ENCODE data around the gene RAB11B.
"Not testable (repeated sequence)": the region's sequence is repeated elsewhere in the genome, so short reads cannot be mapped to it uniquely, and the experiment has no call there.

Gene RAB11B

GRCh38 chr19:8430650-8431049, 40.5 kb downstream of the RAB11B start:
- H3K4me1 ChIP-seq (ENCODE audit: control insufficient read depth, insufficient read depth, low read length) = no peaks in the 10 kb centered on the region
- no peak overlapping the region for H3K4me3 ChIP-seq (ENCODE audit: low read length)
- H3K9ac ChIP-seq (ENCODE audit: low read length) = no peak overlapping the region
- no peak overlapping the region for H3K27ac ChIP-seq (ENCODE audit: low read depth, low read length)
- peaks cover 7% of the 10 kb centered on the region for H3K36me3 ChIP-seq (ENCODE audit: control insufficient read depth, insufficient read depth, low read length)
- H3K27me3 ChIP-seq (ENCODE audit: control insufficient read depth, insufficient read depth, low read length) = no peaks in the 10 kb centered on the region

DNA sequence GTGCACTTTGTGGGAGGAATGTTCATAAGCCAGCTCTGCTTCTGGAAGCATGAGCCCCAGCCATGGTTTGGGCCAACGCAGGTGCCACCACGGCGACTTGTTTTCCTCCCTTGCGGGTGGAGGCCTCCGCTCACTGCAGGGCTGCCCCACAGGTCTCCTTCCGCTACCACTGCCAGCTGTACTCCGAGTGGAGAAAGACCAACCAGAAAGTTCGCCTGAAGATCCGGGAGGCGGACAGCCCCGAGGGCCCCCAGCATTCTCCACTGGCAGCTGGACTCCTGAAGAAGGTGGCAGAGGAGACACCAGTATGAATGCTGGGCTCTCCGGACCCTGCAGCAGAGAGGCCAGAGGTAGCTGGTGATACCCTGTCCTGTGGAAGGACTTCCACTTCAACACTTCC, 48.1 kb downstream of the RAB11B start:
- no peaks in the 10 kb centered on the region for H3K27me3 ChIP-seq (ENCODE audit: control insufficient read depth, insufficient read depth, low read length)

DNA sequence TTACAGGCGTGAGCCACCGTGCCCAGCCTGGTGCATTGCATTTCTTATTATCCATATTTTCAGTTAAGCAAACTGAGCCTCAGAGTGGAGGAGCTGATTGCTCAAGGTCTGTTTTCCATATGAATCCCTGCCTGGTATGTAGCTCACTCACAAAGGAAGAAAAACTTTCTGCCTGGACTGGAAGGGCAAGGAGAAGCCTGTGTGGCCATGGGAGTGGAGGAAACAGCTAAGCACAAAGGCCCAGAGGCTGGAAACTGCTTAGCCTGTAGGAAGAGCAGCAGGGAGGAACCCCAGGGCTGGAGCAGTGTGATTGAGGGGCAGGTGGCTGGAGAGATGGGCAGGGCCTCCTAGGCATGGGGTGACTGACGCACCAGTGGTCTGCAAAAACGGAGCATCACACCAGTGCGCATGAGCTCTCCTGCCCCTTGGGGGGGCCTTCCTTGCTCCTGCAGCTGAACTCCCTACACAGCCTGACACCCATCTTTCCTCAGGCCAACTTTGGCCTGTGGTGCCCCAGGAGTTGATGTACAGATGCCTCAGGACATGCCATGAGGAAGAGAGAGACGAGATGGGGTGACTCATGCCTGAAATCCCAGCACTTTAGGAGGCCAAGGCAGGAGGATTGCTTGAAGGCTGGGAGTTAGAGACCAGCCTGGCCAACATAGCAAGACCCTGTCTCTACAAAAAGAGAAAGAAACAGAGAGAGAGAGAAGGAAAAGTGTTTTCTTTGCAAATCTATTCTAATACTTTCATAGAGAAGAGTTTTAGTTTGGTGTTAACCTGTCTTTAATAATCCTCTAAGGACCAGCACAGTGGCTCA, 51.8 kb downstream of the RAB11B start:
- Histone ChIP-seq H3K4me3 (ENCODE audit: low read length) (no peak overlapping the region), H3K27ac (ENCODE audit: low read depth, low read length) (no peak overlapping the region), H3K4me1 (ENCODE audit: control insufficient read depth, insufficient read depth, low read length) (peaks cover 13% of the 10 kb centered on the region), H3K9ac (ENCODE audit: low read length) (no peak overlapping the region), H3K27me3 (ENCODE audit: control insufficient read depth, insufficient read depth, low read length) (no peaks in the 10 kb centered on the region), H3K36me3 (ENCODE audit: control insufficient read depth, insufficient read depth, low read length) (no peaks in the 10 kb centered on the region)

More for the DNA sequence above, 48.1 kb downstream of the RAB11B start:
- Histone ChIP-seq H3K27ac (ENCODE audit: low read depth, low read length) (no peak overlapping the region), H3K9ac (ENCODE audit: low read length) (no peak overlapping the region), H3K36me3 (ENCODE audit: control insufficient read depth, insufficient read depth, low read length) (no peaks in the 10 kb centered on the region), H3K4me1 (ENCODE audit: control insufficient read depth, insufficient read depth, low read length) (no peaks in the 10 kb centered on the region), H3K4me3 (ENCODE audit: low read length) (no peak overlapping the region)

- H3K4me3 ChIP-seq (ENCODE audit: low read length) = peak overlapping the region; percentile 96
- H3K27ac ChIP-seq (ENCODE audit: low read depth, low read length) = peak overlapping the region; percentile 92
- H3K36me3 ChIP-seq (ENCODE audit: control insufficient read depth, insufficient read depth, low read length); H3K27me3 ChIP-seq (ENCODE audit: control insufficient read depth, insufficient read depth, low read length): not testable (repeated sequence)
- H3K9ac ChIP-seq (ENCODE audit: low read length) = peak overlapping the region; percentile 80
- peaks cover 18% of the 10 kb centered on the region for H3K4me1 ChIP-seq (ENCODE audit: control insufficient read depth, insufficient read depth, low read length)
Observed at GRCh38 chr19:8444140-8444676, 54.0 kb downstream of the RAB11B start.

DNA sequence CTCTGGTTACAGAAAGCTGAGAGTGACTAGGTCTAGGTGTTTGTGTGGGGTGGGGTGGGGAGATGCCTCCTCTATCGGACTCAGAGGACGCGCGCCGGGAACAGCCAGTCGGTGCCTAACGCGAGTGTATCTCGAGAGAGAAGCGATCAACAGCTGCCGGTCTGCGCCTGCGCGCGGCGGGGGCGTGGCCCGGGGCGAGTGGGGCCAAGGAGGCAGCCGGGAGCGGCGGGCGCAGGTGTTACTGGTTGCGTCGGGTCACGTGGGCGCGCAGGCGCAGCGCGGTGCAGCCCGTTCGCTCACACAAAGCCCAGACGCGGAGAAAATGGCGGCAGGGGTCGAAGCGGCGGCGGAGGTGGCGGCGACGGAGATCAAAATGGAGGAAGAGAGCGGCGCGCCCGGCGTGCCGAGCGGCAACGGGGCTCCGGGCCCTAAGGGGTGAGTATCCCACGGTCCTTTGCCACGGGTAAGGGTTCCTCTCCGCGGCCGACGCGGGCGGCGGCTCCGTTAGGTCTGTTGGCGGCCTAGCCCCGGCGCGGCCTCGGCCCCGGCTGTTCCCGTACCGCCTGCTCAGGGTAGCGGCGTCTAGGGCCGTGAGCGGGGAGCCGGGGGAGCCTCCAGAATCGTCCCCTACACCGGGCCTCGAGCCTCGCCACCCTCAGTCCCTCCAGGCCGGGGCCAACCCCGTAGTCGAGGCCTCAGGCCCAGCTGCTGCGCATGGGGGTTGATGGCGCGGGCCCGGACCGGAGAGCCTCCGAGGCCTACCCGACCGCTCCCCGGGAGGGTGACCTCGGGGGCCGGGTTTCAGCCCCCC, 54.7 kb downstream of the RAB11B start, which contains the start of gene HNRNPM:
TSS of gene HNRNPM (plus strand) at position 299 of the 811 bp plus-strand sequence. CDS start at position 323, 24 bp downstream.
- Histone ChIP-seq H3K4me3 (ENCODE audit: low read length) (peak within 1 kb of the TSS; percentile 96), H3K27ac (ENCODE audit: low read depth, low read length) (peak within 1 kb of the TSS; percentile 98), H3K27me3 (ENCODE audit: control insufficient read depth, insufficient read depth, low read length) (no peaks in the 10 kb centered on the region), H3K36me3 (ENCODE audit: control insufficient read depth, insufficient read depth, low read length) (no peaks in the 10 kb centered on the region), H3K9ac (ENCODE audit: low read length) (peak within 1 kb of the TSS; percentile 99), H3K4me1 (ENCODE audit: control insufficient read depth, insufficient read depth, low read length) (peaks cover 18% of the 10 kb centered on the region)

DNA sequence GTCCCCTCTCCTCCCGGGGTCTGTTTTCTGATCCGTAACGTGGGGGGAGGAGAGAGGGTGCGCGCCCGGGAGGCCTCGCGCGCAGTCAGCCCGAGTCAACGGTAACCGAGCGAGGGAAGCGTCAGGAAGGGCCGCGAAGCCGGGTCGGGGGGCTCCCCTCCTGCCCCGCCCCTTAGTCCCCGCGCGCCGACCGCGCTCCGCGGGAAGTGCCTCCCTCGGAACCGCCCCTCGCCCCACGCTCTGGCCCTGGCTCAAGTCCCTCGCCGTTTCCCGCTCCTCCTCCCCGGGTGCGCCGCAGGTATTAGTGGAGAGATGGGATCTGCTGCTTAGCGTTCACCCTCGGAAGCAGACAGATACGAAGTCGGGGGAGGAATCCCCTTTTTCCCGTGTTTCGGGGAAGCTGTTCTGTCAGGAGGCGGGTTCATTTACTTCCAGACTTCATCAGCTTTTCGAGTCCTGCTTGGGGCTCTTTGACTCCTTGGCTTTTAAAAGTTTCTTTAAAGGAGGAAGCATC, 55.4 kb downstream of the RAB11B start:
- Histone ChIP-seq H3K9ac (ENCODE audit: low read length) (peak overlapping the region; percentile 99), H3K4me3 (ENCODE audit: low read length) (peak overlapping the region; percentile 96), H3K27ac (ENCODE audit: low read depth, low read length) (peak overlapping the region; percentile 98), H3K36me3 (ENCODE audit: control insufficient read depth, insufficient read depth, low read length) (no peaks in the 10 kb centered on the region), H3K4me1 (ENCODE audit: control insufficient read depth, insufficient read depth, low read length) (peaks cover 18% of the 10 kb centered on the region), H3K27me3 (ENCODE audit: control insufficient read depth, insufficient read depth, low read length) (no peaks in the 10 kb centered on the region)

GRCh38 chr19:8446061-8446709, 56.0 kb downstream of the RAB11B start:
- peak overlapping the region; percentile 98 for H3K27ac ChIP-seq (ENCODE audit: low read depth, low read length)
- peak overlapping the region; percentile 99 for H3K9ac ChIP-seq (ENCODE audit: low read length)
- H3K27me3 ChIP-seq (ENCODE audit: control insufficient read depth, insufficient read depth, low read length) = no peaks in the 10 kb centered on the region
- H3K4me3 ChIP-seq (ENCODE audit: low read length) = peak overlapping the region; percentile 96
- peaks cover 18% of the 10 kb centered on the region for H3K4me1 ChIP-seq (ENCODE audit: control insufficient read depth, insufficient read depth, low read length)
- no peaks in the 10 kb centered on the region for H3K36me3 ChIP-seq (ENCODE audit: control insufficient read depth, insufficient read depth, low read length)

GRCh38 chr19:8449830-8450229, 59.7 kb downstream of the RAB11B start:
- peaks cover 22% of the 10 kb centered on the region for H3K4me1 ChIP-seq (ENCODE audit: control insufficient read depth, insufficient read depth, low read length)
- H3K4me3 ChIP-seq (ENCODE audit: low read length) = no peak overlapping the region
- H3K9ac ChIP-seq (ENCODE audit: low read length) = no peak overlapping the region
- no peaks in the 10 kb centered on the region for H3K27me3 ChIP-seq (ENCODE audit: control insufficient read depth, insufficient read depth, low read length)
- H3K36me3 ChIP-seq (ENCODE audit: control insufficient read depth, insufficient read depth, low read length) = no peaks in the 10 kb centered on the region
- H3K27ac ChIP-seq (ENCODE audit: low read depth, low read length) = no peak overlapping the region

DNA sequence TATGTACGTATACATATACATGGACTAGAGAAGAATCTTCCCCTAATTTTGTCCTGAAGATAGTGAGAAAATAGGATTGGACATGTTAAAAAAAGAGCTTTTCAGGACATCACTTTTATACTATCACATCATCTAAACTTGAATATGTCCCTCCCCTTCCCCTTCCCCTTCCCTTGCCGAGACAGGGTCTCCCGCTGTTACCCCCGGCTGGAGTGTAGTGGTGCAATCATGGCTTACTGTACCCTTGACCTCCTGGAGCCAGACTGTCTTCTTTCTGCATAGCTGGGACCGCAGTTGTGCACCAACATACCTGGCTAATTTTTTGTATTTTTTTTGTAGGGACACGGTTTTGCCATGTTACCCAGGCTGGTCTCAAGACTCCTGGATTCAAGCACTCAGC, 61.2 kb downstream of the RAB11B start:
- Histone ChIP-seq H3K27ac (ENCODE audit: low read depth, low read length) (no peak overlapping the region), H3K36me3 (ENCODE audit: control insufficient read depth, insufficient read depth, low read length) (peaks cover 4% of the 10 kb centered on the region), H3K9ac (ENCODE audit: low read length) (no peak overlapping the region), H3K4me1 (ENCODE audit: control insufficient read depth, insufficient read depth, low read length) (peaks cover 14% of the 10 kb centered on the region), H3K4me3 (ENCODE audit: low read length) (no peak overlapping the region), H3K27me3 (ENCODE audit: control insufficient read depth, insufficient read depth, low read length) (no peaks in the 10 kb centered on the region)

DNA sequence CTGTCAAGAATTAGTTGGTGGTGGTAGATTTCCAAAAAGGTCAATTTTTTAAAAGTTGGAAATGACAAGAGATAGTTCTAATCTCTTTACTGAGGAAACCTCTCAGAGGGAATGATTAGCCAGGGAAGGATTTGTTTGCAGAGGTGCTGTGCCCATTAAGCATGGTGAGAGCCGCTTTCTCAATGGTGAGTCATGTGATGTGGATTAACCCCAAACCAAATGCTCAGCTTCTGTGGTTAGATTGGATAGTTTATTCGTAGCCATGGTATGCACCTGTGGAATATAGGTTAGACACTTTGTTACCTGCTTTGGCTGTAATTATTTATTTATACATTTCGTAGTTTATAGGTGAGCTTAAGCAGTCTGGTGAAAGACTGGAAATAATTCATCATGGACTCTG, 61.7 kb downstream of the RAB11B start:
- H3K27me3 ChIP-seq (ENCODE audit: control insufficient read depth, insufficient read depth, low read length) = no peaks in the 10 kb centered on the region
- peaks cover 9% of the 10 kb centered on the region for H3K4me1 ChIP-seq (ENCODE audit: control insufficient read depth, insufficient read depth, low read length)
- no peak overlapping the region for H3K4me3 ChIP-seq (ENCODE audit: low read length)
- peaks cover 4% of the 10 kb centered on the region for H3K36me3 ChIP-seq (ENCODE audit: control insufficient read depth, insufficient read depth, low read length)
- H3K27ac ChIP-seq (ENCODE audit: low read depth, low read length) = no peak overlapping the region
- no peak overlapping the region for H3K9ac ChIP-seq (ENCODE audit: low read length)

- Histone ChIP-seq H3K36me3 (ENCODE audit: control insufficient read depth, insufficient read depth, low read length) (peaks cover 4% of the 10 kb centered on the region), H3K4me1 (ENCODE audit: control insufficient read depth, insufficient read depth, low read length) (peaks cover 10% of the 10 kb centered on the region), H3K4me3 (ENCODE audit: low read length) (no peak overlapping the region), H3K27ac (ENCODE audit: low read depth, low read length) (no peak overlapping the region), H3K9ac (ENCODE audit: low read length) (no peak overlapping the region), H3K27me3 (ENCODE audit: control insufficient read depth, insufficient read depth, low read length) (no peaks in the 10 kb centered on the region)
Observed at GRCh38 chr19:8452446-8453123, 62.4 kb downstream of the RAB11B start.

All from rectal smooth muscle tissue (tissue), 1 donor.